ENCODE measurements around the gene MRPL44. TPM values are rescaled to one million over a fixed set of nuclear protein-coding genes. Genes with fewer than 3 reads are reported as not detected.
A peak's percentile ranks its signal among the peaks of the same experiment; 100 is the strongest.

MRPL44 gene
- total and polyA plus RNA-seq, 2 of the 13 experiments (the other 11 are each of a cell fraction or from before 2014, with no cell fraction given) = 38.4 to 78.0 TPM

DNA sequence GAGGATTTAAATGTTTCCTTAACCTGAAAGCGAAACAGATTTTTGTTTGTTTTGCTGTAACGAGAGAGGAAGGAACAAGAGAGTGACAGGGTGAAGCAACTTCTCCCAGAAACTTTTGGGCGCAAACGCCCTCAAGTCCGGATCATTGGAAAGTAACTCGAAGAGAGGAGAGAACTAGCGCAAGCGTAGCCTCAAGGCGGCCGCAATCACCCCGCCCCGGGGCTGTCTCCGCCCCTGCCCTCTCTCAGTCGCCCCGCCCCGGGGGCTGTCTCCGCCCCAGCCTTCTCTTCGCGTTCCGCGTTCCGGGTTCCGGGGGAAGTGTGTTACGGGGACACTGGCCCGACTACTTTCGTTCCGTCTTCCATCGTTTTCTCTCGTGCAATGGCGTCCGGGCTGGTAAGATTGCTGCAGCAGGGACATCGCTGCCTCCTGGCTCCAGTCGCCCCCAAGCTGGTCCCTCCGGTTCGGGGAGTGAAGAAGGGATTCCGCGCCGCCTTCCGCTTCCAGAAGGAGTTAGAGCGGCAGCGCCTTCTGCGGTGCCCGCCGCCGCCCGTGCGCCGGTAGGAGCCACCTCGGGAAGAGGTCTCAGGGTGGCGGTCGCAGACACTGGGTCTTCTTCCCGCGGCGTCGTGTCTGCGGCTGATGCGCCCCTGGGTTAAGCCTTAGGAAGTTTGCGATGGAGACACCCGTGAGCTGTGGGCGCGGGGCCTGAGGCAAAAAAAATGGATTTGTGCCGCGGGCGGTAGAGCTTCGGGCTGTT, at the start of gene MRPL44 (continued):
- TF ChIP-seq TBX3 (IDR thresholded peaks at IDR 0.05; ENCODE audit: borderline replicate concordance) (no peak), CREB1 (IDR thresholded peaks at IDR 0.05) (peak; percentile 61), CREB1 (CRISPR knock-in tag; IDR thresholded peaks at IDR 0.05) (peak; percentile 86), IRF2 (CRISPR knock-in tag; IDR thresholded peaks at IDR 0.05) (peak; percentile 100), KAT7 (CRISPR knock-in tag; IDR thresholded peaks at IDR 0.05; ENCODE audit: borderline replicate concordance) (peak; percentile 100), KDM2A (CRISPR knock-in tag; IDR thresholded peaks at IDR 0.05; ENCODE audit: borderline replicate concordance, low read depth) (peak; percentile 100), MIER3 (CRISPR knock-in tag; IDR thresholded peaks at IDR 0.05; ENCODE audit: borderline replicate concordance) (peak; percentile 97; the same call in 1 of the 2 replicates), HNRNPLL (IDR thresholded peaks at IDR 0.05; ENCODE audit: low read depth, low read length, poor library complexity, severe bottlenecking) (peak; percentile 99), HDAC1 (CRISPR knock-in tag; IDR thresholded peaks at IDR 0.05) (peak; percentile 100), ESRRA (CRISPR knock-in tag; IDR thresholded peaks at IDR 0.05; ENCODE audit: low read depth) (peak; percentile 92), FOXP1 (IDR thresholded peaks at IDR 0.05) (peak; percentile 19; the same call in 1 of the 2 replicates), FOXP1 (CRISPR knock-in tag; IDR thresholded peaks at IDR 0.05) (peak; percentile 54; the same call in 1 of the 2 replicates), FOSL1 (CRISPR knock-in tag; IDR thresholded peaks at IDR 0.05; ENCODE audit: borderline replicate concordance) (no peak; the same call in 1 of the 2 replicates), ZNF644 (CRISPR knock-in tag; IDR thresholded peaks at IDR 0.05; ENCODE audit: low read depth) (peak; percentile 60; the same call in 1 of the 2 replicates), FOXJ3 (CRISPR knock-in tag; IDR thresholded peaks at IDR 0.05; ENCODE audit: borderline replicate concordance) (peak; percentile 89), NFRKB (IDR thresholded peaks at IDR 0.05) (peak; percentile 97)
- TF ChIP-seq, protein P1, sequence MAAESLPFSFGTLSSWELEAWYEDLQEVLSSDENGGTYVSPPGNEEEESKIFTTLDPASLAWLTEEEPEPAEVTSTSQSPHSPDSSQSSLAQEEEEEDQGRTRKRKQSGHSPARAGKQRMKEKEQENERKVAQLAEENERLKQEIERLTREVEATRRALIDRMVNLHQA (CRISPR knock-in tag; IDR thresholded peaks at IDR 0.05) = no peak
- TF ChIP-seq, protein P2, sequence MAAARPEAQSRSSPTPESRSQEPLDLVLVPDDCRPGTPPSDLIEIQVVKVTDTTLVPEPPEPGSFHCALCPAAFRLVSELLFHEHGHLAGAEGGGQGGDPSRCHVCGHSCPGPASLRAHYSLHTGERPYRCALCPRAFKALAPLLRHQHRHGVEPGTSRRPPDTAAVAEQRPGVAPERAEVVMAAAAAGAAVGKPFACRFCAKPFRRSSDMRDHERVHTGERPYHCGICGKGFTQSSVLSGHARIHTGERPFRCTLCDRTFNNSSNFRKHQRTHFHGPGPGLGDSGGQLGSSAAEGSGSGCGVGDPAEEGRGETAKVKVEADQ (CRISPR knock-in tag; IDR thresholded peaks at IDR 0.05; ENCODE audit: borderline replicate concordance) = peak; percentile 99
- TF ChIP-seq, protein P3, sequence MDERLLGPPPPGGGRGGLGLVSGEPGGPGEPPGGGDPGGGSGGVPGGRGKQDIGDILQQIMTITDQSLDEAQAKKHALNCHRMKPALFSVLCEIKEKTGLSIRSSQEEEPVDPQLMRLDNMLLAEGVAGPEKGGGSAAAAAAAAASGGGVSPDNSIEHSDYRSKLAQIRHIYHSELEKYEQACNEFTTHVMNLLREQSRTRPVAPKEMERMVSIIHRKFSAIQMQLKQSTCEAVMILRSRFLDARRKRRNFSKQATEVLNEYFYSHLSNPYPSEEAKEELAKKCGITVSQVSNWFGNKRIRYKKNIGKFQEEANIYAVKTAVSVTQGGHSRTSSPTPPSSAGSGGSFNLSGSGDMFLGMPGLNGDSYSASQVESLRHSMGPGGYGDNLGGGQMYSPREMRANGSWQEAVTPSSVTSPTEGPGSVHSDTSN (CRISPR knock-in tag; IDR thresholded peaks at IDR 0.05) = peak; percentile 9; the same call in 1 of the 2 replicates
- TF ChIP-seq, protein P4, sequence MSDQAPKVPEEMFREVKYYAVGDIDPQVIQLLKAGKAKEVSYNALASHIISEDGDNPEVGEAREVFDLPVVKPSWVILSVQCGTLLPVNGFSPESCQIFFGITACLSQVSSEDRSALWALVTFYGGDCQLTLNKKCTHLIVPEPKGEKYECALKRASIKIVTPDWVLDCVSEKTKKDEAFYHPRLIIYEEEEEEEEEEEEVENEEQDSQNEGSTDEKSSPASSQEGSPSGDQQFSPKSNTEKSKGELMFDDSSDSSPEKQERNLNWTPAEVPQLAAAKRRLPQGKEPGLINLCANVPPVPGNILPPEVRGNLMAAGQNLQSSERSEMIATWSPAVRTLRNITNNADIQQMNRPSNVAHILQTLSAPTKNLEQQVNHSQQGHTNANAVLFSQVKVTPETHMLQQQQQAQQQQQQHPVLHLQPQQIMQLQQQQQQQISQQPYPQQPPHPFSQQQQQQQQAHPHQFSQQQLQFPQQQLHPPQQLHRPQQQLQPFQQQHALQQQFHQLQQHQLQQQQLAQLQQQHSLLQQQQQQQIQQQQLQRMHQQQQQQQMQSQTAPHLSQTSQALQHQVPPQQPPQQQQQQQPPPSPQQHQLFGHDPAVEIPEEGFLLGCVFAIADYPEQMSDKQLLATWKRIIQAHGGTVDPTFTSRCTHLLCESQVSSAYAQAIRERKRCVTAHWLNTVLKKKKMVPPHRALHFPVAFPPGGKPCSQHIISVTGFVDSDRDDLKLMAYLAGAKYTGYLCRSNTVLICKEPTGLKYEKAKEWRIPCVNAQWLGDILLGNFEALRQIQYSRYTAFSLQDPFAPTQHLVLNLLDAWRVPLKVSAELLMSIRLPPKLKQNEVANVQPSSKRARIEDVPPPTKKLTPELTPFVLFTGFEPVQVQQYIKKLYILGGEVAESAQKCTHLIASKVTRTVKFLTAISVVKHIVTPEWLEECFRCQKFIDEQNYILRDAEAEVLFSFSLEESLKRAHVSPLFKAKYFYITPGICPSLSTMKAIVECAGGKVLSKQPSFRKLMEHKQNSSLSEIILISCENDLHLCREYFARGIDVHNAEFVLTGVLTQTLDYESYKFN (CRISPR knock-in tag; conservative IDR thresholded peaks at IDR 0.05) = peak; percentile 82
- TF ChIP-seq, protein P5, sequence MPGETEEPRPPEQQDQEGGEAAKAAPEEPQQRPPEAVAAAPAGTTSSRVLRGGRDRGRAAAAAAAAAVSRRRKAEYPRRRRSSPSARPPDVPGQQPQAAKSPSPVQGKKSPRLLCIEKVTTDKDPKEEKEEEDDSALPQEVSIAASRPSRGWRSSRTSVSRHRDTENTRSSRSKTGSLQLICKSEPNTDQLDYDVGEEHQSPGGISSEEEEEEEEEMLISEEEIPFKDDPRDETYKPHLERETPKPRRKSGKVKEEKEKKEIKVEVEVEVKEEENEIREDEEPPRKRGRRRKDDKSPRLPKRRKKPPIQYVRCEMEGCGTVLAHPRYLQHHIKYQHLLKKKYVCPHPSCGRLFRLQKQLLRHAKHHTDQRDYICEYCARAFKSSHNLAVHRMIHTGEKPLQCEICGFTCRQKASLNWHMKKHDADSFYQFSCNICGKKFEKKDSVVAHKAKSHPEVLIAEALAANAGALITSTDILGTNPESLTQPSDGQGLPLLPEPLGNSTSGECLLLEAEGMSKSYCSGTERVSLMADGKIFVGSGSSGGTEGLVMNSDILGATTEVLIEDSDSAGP (CRISPR knock-in tag; IDR thresholded peaks at IDR 0.05; ENCODE audit: borderline replicate concordance) = peak; percentile 98
- TF ChIP-seq, protein P6, sequence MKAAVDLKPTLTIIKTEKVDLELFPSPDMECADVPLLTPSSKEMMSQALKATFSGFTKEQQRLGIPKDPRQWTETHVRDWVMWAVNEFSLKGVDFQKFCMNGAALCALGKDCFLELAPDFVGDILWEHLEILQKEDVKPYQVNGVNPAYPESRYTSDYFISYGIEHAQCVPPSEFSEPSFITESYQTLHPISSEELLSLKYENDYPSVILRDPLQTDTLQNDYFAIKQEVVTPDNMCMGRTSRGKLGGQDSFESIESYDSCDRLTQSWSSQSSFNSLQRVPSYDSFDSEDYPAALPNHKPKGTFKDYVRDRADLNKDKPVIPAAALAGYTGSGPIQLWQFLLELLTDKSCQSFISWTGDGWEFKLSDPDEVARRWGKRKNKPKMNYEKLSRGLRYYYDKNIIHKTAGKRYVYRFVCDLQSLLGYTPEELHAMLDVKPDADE (CRISPR knock-in tag; IDR thresholded peaks at IDR 0.05) = 0 out of 2 replicates have a peak, but pooled peaks have one; percentile 87

All from HepG2 (cell line).